BJ (cell line): ENCODE results near the gene ARHGDIA. TPM values are rescaled to one million over a fixed set of nuclear protein-coding genes. Genes with fewer than 3 reads are reported as not detected.

ENCODE experiments used
- CTCF ChIA-PET: fragments of 350-600 bp; formaldehyde crosslinking; extraction: SDS; loops from one replicate; lab custom pipeline; 2021; ENCODE audit warnings: antibody characterized with exemption, inconsistent platforms; lab: Yijun Ruan, JAX
- POLR2A ChIA-PET: fragments of 300-600 bp; sonication (Branson Sonifier 250); formaldehyde crosslinking; extraction: SDS; loops from one replicate; lab custom pipeline; 2021; ENCODE audit warnings: antibody characterized with exemption; lab: Charles Lee
- DNase-seq: peaks from one replicate; pipeline ENCODE4 v3.0.0-alpha.2; 2011; ENCODE audit warnings: low read depth
- H3K27me3 ChIP-seq: 2 replicates; pipeline ENCODE4 v1.6.0; 2011; ENCODE audit warnings: low read length; ENCODE audit not compliant: control insufficient read depth, insufficient read depth
- H3K36me3 ChIP-seq: 2 replicates; pipeline ENCODE4 v1.5.1; 2011; ENCODE audit warnings: low read length; ENCODE audit not compliant: control insufficient read depth, insufficient read depth
- H3K4me3 ChIP-seq: 2 replicates; pipeline ENCODE4 v1.5.1; 2011; ENCODE audit warnings: low read depth, mild to moderate bottlenecking, control low read depth, low read length
- CTCF ChIP-seq: IDR thresholded peaks from 2 replicates; pipeline ENCODE4 v1.5.1; 2011; ENCODE audit warnings: low read depth, mild to moderate bottlenecking, control low read depth, inconsistent platforms, low read length, moderate library complexity; ENCODE audit not compliant: insufficient read depth
- polyA plus RNA-seq: library from polyadenylated mRNA; depleted of rRNA; stranded (reverse); fragments of >200 nt; gene quantifications from 2 replicates; pipeline ENCODE4 v1.2.3, GENCODE V29; 2011

ARHGDIA gene
- polyA plus RNA-seq, 1 experiment: 163 TPM

- peaks cover 27% of the 10 kb centered on the region for H3K36me3 ChIP-seq
- no peaks in the 10 kb centered on the region for H3K27me3 ChIP-seq
- peak overlapping the region; percentile 55 for H3K4me3 ChIP-seq
- ChIA-PET POLR2A (no interaction called here), CTCF (interaction anchor here (1.0 to 2.4 kb wide), 9 partner anchors 8 to 136 kb away, joined by 3 to 7 read pairs (median 5); partner anchors contain the start of gene P4HB)
- no peak for DNase-seq
- no peak for TF ChIP-seq CTCF
Observed at GRCh38 chr17:81868674-81869220, 2.4 kb downstream of the ARHGDIA start.

- ChIA-PET POLR2A (no interaction called here), CTCF (interaction anchor here (1.1 to 2.4 kb wide), 3 partner anchors 55 to 135 kb away, joined by 3 to 6 read pairs (median 3); no protein-coding TSS in a partner anchor)
- no peak overlapping the region for H3K4me3 ChIP-seq
- H3K27me3 ChIP-seq: no peaks in the 10 kb centered on the region
- H3K36me3 ChIP-seq: peaks cover 28% of the 10 kb centered on the region
- DNase-seq: no peak
- TF ChIP-seq CTCF: no peak
Observed at GRCh38 chr17:81867991-81868673, 3.0 kb downstream of the ARHGDIA start.

GRCh38 chr17:81867170-81867990, 3.8 kb downstream of the ARHGDIA start:
- no peak for TF ChIP-seq CTCF
- Histone ChIP-seq H3K27me3 (no peaks in the 10 kb centered on the region), H3K4me3 (no peak overlapping the region), H3K36me3 (peaks cover 30% of the 10 kb centered on the region)
- ChIA-PET CTCF (interaction anchor here (0.9 to 1.1 kb wide), 2 partner anchors 134 to 184 kb away, joined by 3 to 4 read pairs; partner anchors contain the start of genes ARL16 and HGS), POLR2A (no interaction called here)
- no peak for DNase-seq

- no peaks in the 10 kb centered on the region for H3K27me3 ChIP-seq
- peaks cover 30% of the 10 kb centered on the region for H3K36me3 ChIP-seq
- POLR2A ChIA-PET: no interaction called here
- TF ChIP-seq CTCF: no peak
- DNase-seq: no peak
- H3K4me3 ChIP-seq: no peak overlapping the region
- CTCF ChIA-PET: interaction anchor here (0.7 to 1.1 kb wide), 3 partner anchors 134 to 183 kb away, joined by 3 to 4 read pairs (median 3); partner anchors contain the start of genes ARL16 and HGS
Observed at GRCh38 chr17:81866440-81867169, 4.5 kb downstream of the ARHGDIA start.
